GM12873 (cell line): Measurements from ENCODE around the gene C16orf96.

Source experiments
- TF ChIP-seq, protein P1 (sequence below): IDR thresholded peaks from 2 replicates; pipeline ENCODE4 v1.5.1; 2012; ENCODE audit warnings: low read depth, mild to moderate bottlenecking, moderate library complexity, low read length, control low read depth; ENCODE audit not compliant: insufficient read depth; ENCODE audit errors: missing control alignments

Gene C16orf96

GRCh38 chr16:4610011-4611005, 54.2 kb downstream of the C16orf96 start:
- TF ChIP-seq, protein P1, sequence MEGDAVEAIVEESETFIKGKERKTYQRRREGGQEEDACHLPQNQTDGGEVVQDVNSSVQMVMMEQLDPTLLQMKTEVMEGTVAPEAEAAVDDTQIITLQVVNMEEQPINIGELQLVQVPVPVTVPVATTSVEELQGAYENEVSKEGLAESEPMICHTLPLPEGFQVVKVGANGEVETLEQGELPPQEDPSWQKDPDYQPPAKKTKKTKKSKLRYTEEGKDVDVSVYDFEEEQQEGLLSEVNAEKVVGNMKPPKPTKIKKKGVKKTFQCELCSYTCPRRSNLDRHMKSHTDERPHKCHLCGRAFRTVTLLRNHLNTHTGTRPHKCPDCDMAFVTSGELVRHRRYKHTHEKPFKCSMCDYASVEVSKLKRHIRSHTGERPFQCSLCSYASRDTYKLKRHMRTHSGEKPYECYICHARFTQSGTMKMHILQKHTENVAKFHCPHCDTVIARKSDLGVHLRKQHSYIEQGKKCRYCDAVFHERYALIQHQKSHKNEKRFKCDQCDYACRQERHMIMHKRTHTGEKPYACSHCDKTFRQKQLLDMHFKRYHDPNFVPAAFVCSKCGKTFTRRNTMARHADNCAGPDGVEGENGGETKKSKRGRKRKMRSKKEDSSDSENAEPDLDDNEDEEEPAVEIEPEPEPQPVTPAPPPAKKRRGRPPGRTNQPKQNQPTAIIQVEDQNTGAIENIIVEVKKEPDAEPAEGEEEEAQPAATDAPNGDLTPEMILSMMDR, result no peak

DNA sequence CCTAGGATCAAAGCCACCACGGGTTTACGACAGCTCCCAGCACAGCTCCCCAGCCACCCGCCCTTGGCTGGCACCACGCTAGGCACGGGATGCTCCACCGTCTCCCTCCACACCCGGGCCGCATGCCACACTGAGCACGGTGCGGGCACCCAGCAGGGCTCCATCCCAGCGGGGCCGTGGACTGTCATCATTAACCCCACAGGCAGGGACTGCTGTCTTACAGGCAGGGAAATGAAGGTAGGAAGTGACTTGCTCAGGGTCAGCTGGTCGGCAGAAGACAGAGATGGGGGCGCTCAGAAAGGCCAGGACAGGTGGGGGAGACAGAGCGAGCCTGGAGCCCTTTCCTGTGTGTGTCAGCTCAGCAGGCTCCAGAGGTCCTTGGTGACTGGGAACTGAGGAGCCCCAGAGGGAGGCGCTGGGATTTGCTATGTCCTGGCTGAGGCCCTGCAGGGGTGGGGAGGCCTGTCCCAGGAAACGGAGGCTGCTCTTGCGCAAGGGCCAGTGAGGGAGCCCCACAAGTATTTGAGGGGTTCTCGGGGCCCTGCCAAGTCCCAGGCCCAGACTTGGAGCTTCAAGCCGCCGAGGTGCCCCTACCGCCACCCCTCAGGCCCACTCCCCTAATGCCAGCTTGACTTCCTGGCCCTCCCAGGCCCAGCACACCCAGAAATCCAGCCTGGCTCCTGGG, 55.3 kb downstream of the C16orf96 start:
- TF ChIP-seq, protein P1, result no peak

DNA sequence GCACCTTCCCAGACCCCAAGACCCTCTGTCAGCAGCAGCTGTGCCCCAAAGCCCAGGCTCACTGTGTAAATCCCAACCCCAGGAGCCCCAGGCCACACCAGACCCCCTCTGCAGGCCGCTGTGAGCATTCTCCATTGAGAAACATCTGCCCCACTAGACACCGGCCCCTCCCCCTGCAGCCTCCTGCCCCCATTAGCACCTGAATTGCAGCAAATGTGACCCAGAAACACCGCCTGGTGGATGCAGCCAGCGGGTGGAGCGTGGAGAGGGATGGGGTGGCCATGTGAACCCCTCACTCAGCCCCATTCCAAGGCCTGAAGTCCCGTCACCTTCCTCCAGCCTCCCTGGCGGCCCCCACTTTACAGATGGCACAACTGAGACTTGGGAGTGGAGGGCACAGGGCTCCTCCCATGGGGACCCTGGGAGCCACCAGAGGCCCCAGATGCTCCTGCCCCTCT, 56.4 kb downstream of the C16orf96 start:
- TF ChIP-seq, protein P1, result no peak

DNA sequence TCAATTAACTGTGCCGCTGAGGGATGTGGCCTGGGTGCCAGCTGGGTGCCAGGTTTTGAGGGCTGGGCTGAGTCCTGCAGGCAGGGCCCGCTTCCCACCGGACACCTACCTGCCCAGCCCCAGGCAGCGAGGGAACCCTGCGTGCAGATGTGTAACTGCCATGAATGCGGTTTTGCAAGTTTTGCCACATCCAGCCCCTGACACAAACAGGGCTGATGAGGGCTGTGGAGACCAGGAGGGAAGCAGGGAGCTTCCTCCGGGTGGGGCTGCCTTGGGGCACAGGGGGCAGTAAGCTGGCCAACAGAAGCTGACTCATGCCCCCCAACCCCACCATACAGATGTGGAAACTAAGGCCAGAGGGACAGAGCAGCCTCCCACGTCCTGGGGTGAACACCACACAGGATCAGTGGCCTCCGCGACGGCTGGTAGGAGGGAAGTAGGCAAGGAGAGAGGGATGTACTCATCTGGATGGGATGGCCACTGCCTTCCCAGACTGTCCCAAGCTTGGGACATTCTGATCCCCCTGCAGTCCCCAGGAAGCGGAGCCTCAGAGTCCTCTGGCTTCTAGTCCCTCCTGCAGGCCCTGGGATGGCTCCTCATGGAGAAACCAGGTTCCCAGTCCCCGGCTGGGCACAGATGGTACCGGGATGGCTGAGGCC, 57.0 kb downstream of the C16orf96 start:
- TF ChIP-seq, protein P1, result no peak

DNA sequence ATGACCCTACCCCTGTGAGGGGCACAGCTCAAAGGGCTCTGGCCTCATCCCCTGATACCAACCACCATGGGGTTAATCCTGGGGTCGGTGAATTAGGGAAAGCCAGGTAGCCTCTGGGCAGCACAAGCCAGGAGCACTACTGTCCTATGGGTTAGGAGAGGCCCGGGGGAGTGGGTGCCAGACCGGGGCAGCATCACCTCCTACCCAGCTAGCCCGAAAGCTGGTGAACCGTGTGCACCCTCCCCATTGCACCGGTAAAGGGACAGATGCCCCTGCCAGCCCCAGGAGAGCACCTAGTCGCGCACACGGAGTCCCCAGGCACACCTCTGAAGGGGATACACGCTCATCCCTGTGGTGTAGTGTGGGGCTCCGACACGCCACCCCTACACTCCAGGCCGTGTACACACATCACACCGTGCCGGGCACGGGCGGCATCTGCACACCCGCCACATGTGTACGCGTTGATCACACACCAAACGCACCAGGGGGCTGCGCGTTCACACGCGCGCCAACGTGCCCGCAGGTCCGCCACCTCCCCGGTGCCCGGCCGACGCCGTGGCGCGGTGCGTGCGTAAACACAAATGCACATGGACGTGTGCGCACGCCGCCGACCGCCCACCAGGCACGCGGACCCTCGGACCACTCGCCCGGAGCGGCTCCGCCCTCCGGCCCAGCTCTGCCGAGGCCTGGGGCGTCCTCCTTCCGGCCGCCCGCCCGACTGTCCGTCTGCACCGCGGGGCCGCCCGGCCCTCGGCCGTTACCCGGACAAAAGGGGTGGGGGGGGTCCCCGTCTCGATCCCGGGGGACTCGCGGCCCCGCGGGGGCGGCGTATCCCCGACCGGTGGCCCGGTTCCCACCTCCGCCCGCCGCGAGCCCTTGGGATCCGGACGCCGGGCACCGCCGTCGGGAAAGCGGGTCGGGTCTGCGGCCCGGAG, 57.8 kb downstream of the C16orf96 start:
- TF ChIP-seq, protein P1, result no peak

- TF ChIP-seq, protein P1, result no peak
These were observed 58.6 kb downstream of the C16orf96 start, which contains the start of gene UBALD1 for GRCh38 chr16:4614571-4615383. UBALD1 (minus strand) TSS chr16:4614888; CDS start chr16:4614797, 91 bp downstream.
